GM12878 (cell line): ENCODE results near the gene NRG3. TPM values are rescaled to one million over a fixed set of nuclear protein-coding genes. Genes with fewer than 3 reads are reported as not detected.

Experiments
- ATAC-seq: fragments of 200-7000 bp; cut with Tn5 transposase; 3 replicates; pipeline ENCODE4 v1.9.1; 2020; ENCODE audit warnings: mild to moderate bottlenecking, moderate library complexity
- BruUV-seq: library from RNA; stranded (reverse); fragments of 400-500 nt; replicated peaks from 2 replicates; lab custom pipeline; 2021; lab: Mats Ljungman, UMichigan
- CTCF ChIA-PET: fragments of 300-600 bp; sonication (Branson Sonifier 250); formaldehyde crosslinking; extraction: SDS; loops from one replicate; lab custom pipeline; 2021; ENCODE audit warnings: inconsistent platforms; lab: Yijun Ruan, JAX
- POLR2A ChIA-PET: fragments of 350-600 bp; formaldehyde crosslinking; extraction: SDS; loops from one replicate; lab custom pipeline; 2021; ENCODE audit warnings: inconsistent platforms; lab: Charles Lee
- RAD21 ChIA-PET: fragments of 300-600 bp; sonication (Branson Sonifier 250); formaldehyde crosslinking; loops from one replicate; lab custom pipeline; 2023; ENCODE audit warnings: antibody characterized with exemption; ENCODE audit not compliant: unreplicated experiment; lab: Charles Lee
- SMC1A ChIA-PET: fragments of 300-600 bp; sonication (Branson Sonifier 250); formaldehyde crosslinking; loops from one replicate; lab custom pipeline; 2023; ENCODE audit not compliant: unreplicated experiment, uncharacterized antibody; lab: Charles Lee
- DNase-seq: peaks from one replicate; pipeline ENCODE4 v3.0.0-alpha.2; 2011; ENCODE audit warnings: low read depth, low spot score
- FAIRE-seq: peaks from 3 replicates; lab custom pipeline; 2011; peaks lifted over from hg19 to GRCh38; lab: Jason Lieb, UNC
- H2AFZ ChIP-seq: 2 replicates; pipeline ENCODE4 v1.6.0; 2011; ENCODE audit warnings: low read depth, low read length, control low read depth; ENCODE audit not compliant: control insufficient read depth
- H3K27ac ChIP-seq: 2 replicates; pipeline ENCODE4 v1.5.1; 2011; ENCODE audit warnings: control low read depth; ENCODE audit not compliant: control insufficient read depth, insufficient read depth
- H3K27me3 ChIP-seq, 2 experiments: replicated peaks in 1 of 2; 2 replicates each; pipeline versions ENCODE4 v1.6.0 to v1.6.1; 2011; ENCODE audit warnings: low read length in 1 of 2; ENCODE audit not compliant: control insufficient read depth in 2 of 2, insufficient read depth in 2 of 2
- H3K36me3 ChIP-seq, 2 experiments: 2 replicates each; pipeline ENCODE4 v1.5.1; 2011; ENCODE audit warnings: low read length in 1 of 2; ENCODE audit not compliant: control insufficient read depth in 2 of 2, insufficient read depth in 2 of 2
- H3K4me1 ChIP-seq: 2 replicates; pipeline ENCODE4 v1.6.1; 2011; ENCODE audit warnings: mild to moderate bottlenecking, low read length, moderate library complexity, mixed read lengths; ENCODE audit not compliant: control insufficient read depth, insufficient read depth
- H3K4me2 ChIP-seq: 2 replicates; pipeline ENCODE4 v1.6.0; 2011; ENCODE audit warnings: control low read depth; ENCODE audit not compliant: control insufficient read depth, insufficient read depth
- H3K4me3 ChIP-seq: fragments of 200-600 bp; sonication (generic); 2 replicates; pipeline ENCODE4 v1.5.1; 2016
- H3K79me2 ChIP-seq: 2 replicates; pipeline ENCODE4 v1.6.0; 2011; ENCODE audit warnings: low read length; ENCODE audit not compliant: control insufficient read depth, insufficient read depth
- H3K9ac ChIP-seq: 2 replicates; pipeline ENCODE4 v1.8.0; 2011; ENCODE audit warnings: low read length, control low read depth, mixed read lengths; ENCODE audit not compliant: control insufficient read depth, insufficient read depth
- H3K9me3 ChIP-seq: replicated peaks from 3 replicates; pipeline ENCODE4 v1.5.1; 2011; ENCODE audit warnings: mild to moderate bottlenecking, low read length; ENCODE audit not compliant: control insufficient read depth, insufficient read depth
- H4K20me1 ChIP-seq: 2 replicates; pipeline ENCODE4 v1.6.0; 2011; ENCODE audit not compliant: control insufficient read depth, insufficient read depth
- BRCA1 ChIP-seq: IDR thresholded peaks from 2 replicates; pipeline ENCODE4 v1.6.1; 2011; ENCODE audit warnings: low read depth, low read length, improper control_type of control experiment
- CEBPB ChIP-seq, 2 experiments: fragments of 150-350 bp in 1 of 2; IDR thresholded peaks; 2 replicates each; pipeline ENCODE4 v1.6.1; 2012 to 2014; ENCODE audit warnings: low read depth in 2 of 2, low read length in 2 of 2, borderline replicate concordance in 1 of 2, inconsistent platforms in 1 of 2
- CHD2 ChIP-seq: IDR thresholded peaks from 2 replicates; pipeline ENCODE4 v1.6.1; 2011; ENCODE audit warnings: low read depth, low read length, improper control_type of control experiment, borderline replicate concordance
- DPF2 ChIP-seq: fragments of 450-650 bp; IDR thresholded peaks from 2 replicates; pipeline ENCODE4 v1.6.1; 2017; ENCODE audit warnings: mild to moderate bottlenecking
- FOS ChIP-seq: IDR thresholded peaks from 3 replicates; pipeline ENCODE4 v1.6.1; 2011; ENCODE audit warnings: borderline replicate concordance; ENCODE audit not compliant: insufficient read length; ENCODE audit errors: extremely low read depth
- FOXK2 ChIP-seq: fragments of 450-650 bp; IDR thresholded peaks from 2 replicates; pipeline ENCODE4 v1.6.1; 2017; ENCODE audit warnings: mild to moderate bottlenecking, moderate library complexity
- GATAD2B ChIP-seq: fragments of 450-650 bp; conservative IDR thresholded peaks from 2 replicates; pipeline ENCODE4 v1.6.1; 2017; ENCODE audit warnings: low read depth, mild to moderate bottlenecking, moderate library complexity
- MTA3 ChIP-seq: IDR thresholded peaks from 2 replicates; pipeline ENCODE4 v1.6.1; 2012; ENCODE audit warnings: low read length, inconsistent platforms, borderline replicate concordance
- NFIC ChIP-seq: IDR thresholded peaks from 2 replicates; pipeline ENCODE4 v1.6.1; 2012; ENCODE audit warnings: low read depth, mild to moderate bottlenecking, inconsistent platforms, low read length, moderate library complexity
- NFXL1 ChIP-seq: fragments of 450-650 bp; IDR thresholded peaks from 2 replicates; pipeline ENCODE4 v1.6.1; 2017; ENCODE audit warnings: antibody characterized with exemption, mild to moderate bottlenecking, borderline replicate concordance
- NR2F1 ChIP-seq: fragments of 450-650 bp; conservative IDR thresholded peaks from 2 replicates; pipeline ENCODE4 v1.6.1; 2017; ENCODE audit warnings: mild to moderate bottlenecking
- NRF1 ChIP-seq: conservative IDR thresholded peaks from 2 replicates; pipeline ENCODE4 v1.6.1; 2011; ENCODE audit warnings: mild to moderate bottlenecking, low read depth, low read length, improper control_type of control experiment
- PAX5 ChIP-seq: IDR thresholded peaks from 2 replicates; pipeline ENCODE4 v1.6.1; 2011; ENCODE audit warnings: low read depth, low read length, borderline replicate concordance
- PAX8 ChIP-seq: fragments of 450-650 bp; IDR thresholded peaks from 2 replicates; pipeline ENCODE4 v1.6.1; 2017; ENCODE audit warnings: mild to moderate bottlenecking, moderate library complexity
- RB1 ChIP-seq: fragments of 450-650 bp; formaldehyde crosslinking; IDR thresholded peaks from 2 replicates; pipeline ENCODE4 v1.6.1; 2017; ENCODE audit warnings: mild to moderate bottlenecking, borderline replicate concordance
- SMARCA5 ChIP-seq: fragments of 450-650 bp; IDR thresholded peaks from 2 replicates; pipeline ENCODE4 v1.6.1; 2017; ENCODE audit warnings: mild to moderate bottlenecking
- TARDBP ChIP-seq: IDR thresholded peaks from 2 replicates; pipeline ENCODE4 v1.6.1; 2016; ENCODE audit warnings: borderline replicate concordance
- TCF7 ChIP-seq: IDR thresholded peaks from 2 replicates; pipeline ENCODE4 v1.6.1; 2014; ENCODE audit warnings: antibody characterized with exemption, borderline replicate concordance
- WGBS: methylation state at CpG from one replicate; pipeline ENCODE4 v1.1.6; 2016; ENCODE audit warnings: low lambda C conversion rate; ENCODE audit not compliant: insufficient replicate concordance, insufficient coverage; ENCODE audit errors: missing lambda C conversion rate; 5-methylcytosine and 5-hydroxymethylcytosine counted together
- in situ Hi-C: fragments of 300-500 bp; cut with MboI; formaldehyde crosslinking; loops from 9 replicates; pipeline ENCODE4 v1.14.3; 2018; ENCODE audit warnings: mixed read lengths
- intact Hi-C: fragments of 100-400 bp; cut with micrococcal nuclease; formaldehyde crosslinking; loops from one replicate; pipeline ENCODE4 v1.14.2; 2022; ENCODE audit not compliant: unreplicated experiment
- polyA plus RNA-seq, 11 experiments: library from polyadenylated mRNA; depleted of rRNA in 4 of 11; unstranded in 6 of 11; stranded (reverse) in 5 of 11; fragments of >200 nt; fragmentation: Nextera tagmentation in 4 of 11; fragmentation: Illumina TruSeq in 1 of 11; extraction: Ambion mirVana in 4 of 11; extraction: Trizol in 1 of 11; gene quantifications; 1 replicate in 1 of 11; 2 replicates in 10 of 11; pipeline versions ENCODE4 v1.2.1 to v1.2.3, GENCODE V29; 2011 to 2016; ENCODE audit warnings: inconsistent platforms in 2 of 11, missing spikeins in 2 of 11, low read depth in 1 of 11
- total RNA-seq, 4 experiments: library from RNA; depleted of rRNA in 3 of 4; stranded (reverse); fragments of >200 nt in 3 of 4; fragmentation: Illumina TruSeq in 1 of 4; extraction: Trizol in 1 of 4; gene quantifications; 2 replicates each; pipeline versions ENCODE4 v1.2.1 to v1.2.3, GENCODE V29; 2013 to 2021
- TF ChIP-seq, protein P1 (sequence below): fragments of 450-650 bp; IDR thresholded peaks from 2 replicates; pipeline ENCODE4 v1.6.1; 2018; ENCODE audit warnings: mild to moderate bottlenecking, low read depth, moderate library complexity; ENCODE audit not compliant: partially characterized antibody

Gene NRG3
- total and polyA plus RNA-seq, 10 of the 15 experiments (the other 5 are each of a cell fraction or from before 2014, with no cell fraction given): 0.03 to 0.41 (median 0.17) TPM; not detected in 3

GRCh38 chr10:82721831-82722230, 846.8 kb downstream of the NRG3 start:
- CTCF ChIA-PET: no interaction called here
- WGBS: 38% methylated on average over 1 of the region's 1 CpG
- ATAC-seq (no peak), DNase-seq (no peak), FAIRE-seq (no peak)
- Histone ChIP-seq H3K4me2 (no peak overlapping the region), H3K9ac (no peak overlapping the region), H3K4me3 (no peak overlapping the region), H3K27ac (no peak overlapping the region), H3K9me3 (no peaks in the 10 kb centered on the region), H4K20me1 (no peaks in the 10 kb centered on the region), H3K27me3 (no peaks in the 10 kb centered on the region), H2AFZ (no peak overlapping the region), H3K36me3 (no peaks in the 10 kb centered on the region), H3K79me2 (no peaks in the 10 kb centered on the region), H3K4me1 (no peaks in the 10 kb centered on the region)
- no peak for TF ChIP-seq MTA3
- TF ChIP-seq NRF1: no peak
- SMC1A ChIA-PET: no interaction called here
- POLR2A ChIA-PET: no interaction called here
- in situ Hi-C loops (no loop called here), intact Hi-C loops (no loop called here)
- RAD21 ChIA-PET: no interaction called here
- BruUV-seq: no TSS peak

GRCh38 chr10:82722273-82722672, 847.3 kb downstream of the NRG3 start:
- ChIA-PET SMC1A (no interaction called here), CTCF (no interaction called here), POLR2A (no interaction called here), RAD21 (no interaction called here)
- no TSS peak for BruUV-seq
- no peak overlapping the region for H3K9ac ChIP-seq
- no peaks in the 10 kb centered on the region for H3K36me3 ChIP-seq
- H2AFZ ChIP-seq: no peak overlapping the region
- no peak for ATAC-seq
- H3K4me1 ChIP-seq: no peaks in the 10 kb centered on the region
- no peaks in the 10 kb centered on the region for H3K27me3 ChIP-seq
- H3K4me3 ChIP-seq: no peak overlapping the region
- H3K4me2 ChIP-seq: no peak overlapping the region
- 93% methylated on average over 2 of the region's 2 CpGs for WGBS
- TF ChIP-seq BRCA1: no peak
- no peak for TF ChIP-seq PAX8
- TF ChIP-seq, protein P1, sequence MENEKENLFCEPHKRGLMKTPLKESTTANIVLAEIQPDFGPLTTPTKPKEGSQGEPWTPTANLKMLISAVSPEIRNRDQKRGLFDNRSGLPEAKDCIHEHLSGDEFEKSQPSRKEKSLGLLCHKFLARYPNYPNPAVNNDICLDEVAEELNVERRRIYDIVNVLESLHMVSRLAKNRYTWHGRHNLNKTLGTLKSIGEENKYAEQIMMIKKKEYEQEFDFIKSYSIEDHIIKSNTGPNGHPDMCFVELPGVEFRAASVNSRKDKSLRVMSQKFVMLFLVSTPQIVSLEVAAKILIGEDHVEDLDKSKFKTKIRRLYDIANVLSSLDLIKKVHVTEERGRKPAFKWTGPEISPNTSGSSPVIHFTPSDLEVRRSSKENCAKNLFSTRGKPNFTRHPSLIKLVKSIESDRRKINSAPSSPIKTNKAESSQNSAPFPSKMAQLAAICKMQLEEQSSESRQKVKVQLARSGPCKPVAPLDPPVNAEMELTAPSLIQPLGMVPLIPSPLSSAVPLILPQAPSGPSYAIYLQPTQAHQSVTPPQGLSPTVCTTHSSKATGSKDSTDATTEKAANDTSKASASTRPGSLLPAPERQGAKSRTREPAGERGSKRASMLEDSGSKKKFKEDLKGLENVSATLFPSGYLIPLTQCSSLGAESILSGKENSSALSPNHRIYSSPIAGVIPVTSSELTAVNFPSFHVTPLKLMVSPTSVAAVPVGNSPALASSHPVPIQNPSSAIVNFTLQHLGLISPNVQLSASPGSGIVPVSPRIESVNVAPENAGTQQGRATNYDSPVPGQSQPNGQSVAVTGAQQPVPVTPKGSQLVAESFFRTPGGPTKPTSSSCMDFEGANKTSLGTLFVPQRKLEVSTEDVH: no peak
- no peak for TF ChIP-seq FOS
- TF ChIP-seq RB1: no peak
- TF ChIP-seq FOXK2: no peak
- no peak for TF ChIP-seq CHD2
- TF ChIP-seq DPF2: no peak
- no peak for TF ChIP-seq GATAD2B
- TF ChIP-seq CEBPB (IDR thresholded peaks at IDR 0.05; ENCODE audit: borderline replicate concordance in 1 of 2, low read depth in 2 of 2, low read length in 2 of 2): no peak
- TF ChIP-seq NFIC: no peak
- TF ChIP-seq PAX5: no peak
- TF ChIP-seq TCF7: no peak
- TF ChIP-seq TARDBP: no peak
- TF ChIP-seq NR2F1: no peak
- no peak for TF ChIP-seq SMARCA5
- no peak for TF ChIP-seq NFXL1
- FAIRE-seq: no peak
- no peaks in the 10 kb centered on the region for H3K9me3 ChIP-seq
- no peak for DNase-seq
- no peak overlapping the region for H3K27ac ChIP-seq
- intact Hi-C loops: no loop called here
- no peaks in the 10 kb centered on the region for H4K20me1 ChIP-seq
- H3K79me2 ChIP-seq: no peaks in the 10 kb centered on the region
- in situ Hi-C loops: no loop called here
